Ectodermal cell (in vitro differentiated cells): Measurements from ENCODE around the gene IL23R.

ENCODE experiments used
- H3K27ac ChIP-seq: 2 replicates; pipeline ENCODE4 v1.7.0; 2013; ENCODE audit warnings: mild to moderate bottlenecking, low read depth, low read length; ENCODE audit not compliant: insufficient read depth, poor library complexity, severe bottlenecking
- H3K27me3 ChIP-seq: 2 replicates; pipeline ENCODE4 v1.7.0; 2013; ENCODE audit warnings: mild to moderate bottlenecking, low read length; ENCODE audit not compliant: insufficient read depth, control insufficient read depth, poor library complexity, severe bottlenecking
- H3K36me3 ChIP-seq: one replicate; pipeline ENCODE4 v1.7.0; 2013; ENCODE audit warnings: low read length; ENCODE audit not compliant: control insufficient read depth, insufficient read depth
- H3K4me1 ChIP-seq: one replicate; pipeline ENCODE4 v1.7.0; 2013; ENCODE audit warnings: low read length; ENCODE audit not compliant: control insufficient read depth, insufficient read depth
- H3K4me3 ChIP-seq: 2 replicates; pipeline ENCODE4 v1.7.0; 2013; ENCODE audit warnings: low read depth, low read length, control low read depth; ENCODE audit not compliant: insufficient read depth
- H3K9me3 ChIP-seq: 2 replicates; pipeline ENCODE4 v1.7.0; 2013; ENCODE audit warnings: mild to moderate bottlenecking, low read length, moderate library complexity; ENCODE audit not compliant: control insufficient read depth
- WGBS, 2 experiments: methylation state at CpG; one replicate each; pipeline ENCODE4 v1.1.7; 2013; ENCODE audit warnings: missing lambda C conversion rate in 2 of 2; 5-methylcytosine and 5-hydroxymethylcytosine counted together

The IL23R gene

GRCh38 chr1:67285780-67286488 lies 119.7 kb downstream of the IL23R start:
- Histone ChIP-seq H3K36me3 (no peaks in the 10 kb centered on the region), H3K9me3 (no peaks in the 10 kb centered on the region), H3K27ac (no peak overlapping the region), H3K27me3 (no peaks in the 10 kb centered on the region), H3K4me3 (no peak overlapping the region), H3K4me1 (no peaks in the 10 kb centered on the region)
- 90 to 93% methylated on average over 8 of the region's 8 CpGs for WGBS, 2 experiments

DNA sequence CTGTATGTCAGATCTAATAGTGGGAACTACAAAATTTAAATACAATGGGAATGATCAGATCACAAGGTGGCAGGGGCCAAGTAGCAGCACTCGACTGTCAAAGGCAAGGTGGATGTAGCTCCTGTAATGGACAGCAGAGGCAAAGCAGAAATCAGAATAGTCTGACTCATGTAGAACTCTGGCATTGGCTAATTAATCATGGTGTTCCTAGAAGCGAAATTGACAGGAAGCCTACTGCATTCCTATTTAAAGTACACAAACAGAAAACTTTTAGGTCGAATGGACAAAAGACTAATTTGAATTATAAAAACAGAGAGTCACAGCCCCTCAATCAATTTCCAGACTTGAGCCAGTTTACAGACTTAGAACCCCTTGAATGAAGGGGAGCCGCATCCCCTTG lies 124.0 kb downstream of the IL23R start:
- no peak overlapping the region for H3K4me3 ChIP-seq
- no peaks in the 10 kb centered on the region for H3K9me3 ChIP-seq
- WGBS, 2 experiments = 92 to 94% methylated on average over 4 of the region's 4 CpGs
- H3K27me3 ChIP-seq = no peaks in the 10 kb centered on the region
- H3K36me3 ChIP-seq = no peaks in the 10 kb centered on the region
- H3K4me1 ChIP-seq = no peaks in the 10 kb centered on the region
- no peak overlapping the region for H3K27ac ChIP-seq

DNA sequence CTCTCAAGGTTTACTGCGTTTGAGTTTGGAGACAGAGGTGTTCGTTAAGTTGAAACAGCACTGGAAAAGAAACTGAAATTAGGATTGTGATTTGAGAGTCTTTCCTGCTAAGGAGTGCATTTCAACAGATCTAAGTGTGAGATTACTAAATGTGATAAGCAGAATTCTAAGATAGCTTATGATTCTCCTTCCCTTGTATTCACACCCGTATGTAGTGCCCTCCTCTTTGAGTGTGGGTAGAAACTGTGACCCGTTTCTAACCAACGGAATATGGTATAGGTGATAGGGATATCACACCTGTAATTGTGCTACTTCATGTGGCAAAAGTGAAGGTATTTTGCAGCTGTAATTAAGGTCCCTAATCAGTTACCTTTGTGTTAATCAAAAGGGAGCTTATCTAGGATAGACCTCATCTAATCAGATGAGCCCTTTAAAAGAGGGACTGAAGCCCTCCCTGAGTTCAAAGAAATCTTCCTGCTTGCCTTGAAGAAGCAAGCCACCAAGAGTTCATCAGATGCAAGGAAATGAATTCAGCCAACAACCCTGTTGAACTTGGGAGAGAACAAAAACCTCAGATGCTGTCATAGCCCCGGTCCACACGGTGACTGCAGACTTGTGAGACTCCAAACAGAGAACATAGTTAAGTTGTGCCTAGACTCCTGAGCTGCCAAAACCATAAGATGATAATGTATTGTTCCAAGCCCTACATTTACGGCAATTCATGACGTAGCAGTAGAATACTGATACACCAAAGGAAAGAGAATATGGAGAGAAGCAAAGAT lies 128.8 kb downstream of the IL23R start:
- H3K36me3 ChIP-seq = no peaks in the 10 kb centered on the region
- H3K27ac ChIP-seq = no peak overlapping the region
- 87 to 95% methylated on average over 9 of the region's 9 CpGs for WGBS, 2 experiments
- no peaks in the 10 kb centered on the region for H3K27me3 ChIP-seq
- no peaks in the 10 kb centered on the region for H3K9me3 ChIP-seq
- H3K4me1 ChIP-seq = no peaks in the 10 kb centered on the region
- no peak overlapping the region for H3K4me3 ChIP-seq

- Histone ChIP-seq H3K9me3 (no peaks in the 10 kb centered on the region), H3K36me3 (no peaks in the 10 kb centered on the region), H3K4me3 (no peak overlapping the region), H3K27me3 (no peaks in the 10 kb centered on the region), H3K4me1 (no peaks in the 10 kb centered on the region), H3K27ac (no peak overlapping the region)
- WGBS, 2 experiments = 60% methylated on average over 1 of the region's 2 CpGs; no CpG with 5 or more reads in 1 of the 2 experiments
Measured at GRCh38 chr1:67298762-67299161, 132.5 kb downstream of the IL23R start.

- Histone ChIP-seq H3K36me3 (no peaks in the 10 kb centered on the region), H3K4me1 (no peaks in the 10 kb centered on the region)
- WGBS, 2 experiments = 90 to 92% methylated on average over 7 of the region's 7 CpGs
Measured at GRCh38 chr1:67299296-67299695, 133.0 kb downstream of the IL23R start.

GRCh38 chr1:67300561-67300960 lies 134.3 kb downstream of the IL23R start:
- Histone ChIP-seq H3K4me3 (no peak overlapping the region), H3K4me1 (no peaks in the 10 kb centered on the region), H3K27me3 (no peaks in the 10 kb centered on the region), H3K36me3 (no peaks in the 10 kb centered on the region), H3K9me3 (no peaks in the 10 kb centered on the region), H3K27ac (no peak overlapping the region)
- WGBS, 2 experiments = 92% methylated on average over 1 of the region's 2 CpGs; no CpG with 5 or more reads in 1 of the 2 experiments

More at GRCh38 chr1:67299296-67299695, 133.0 kb downstream of the IL23R start:
- Histone ChIP-seq H3K4me3 (no peak overlapping the region), H3K9me3 (no peaks in the 10 kb centered on the region), H3K27ac (no peak overlapping the region), H3K27me3 (no peaks in the 10 kb centered on the region)

GRCh38 chr1:67304023-67304422 lies 137.8 kb downstream of the IL23R start:
- Histone ChIP-seq H3K27me3 (peaks cover 28% of the 10 kb centered on the region), H3K27ac (no peak overlapping the region), H3K4me1 (no peaks in the 10 kb centered on the region)

GRCh38 chr1:67306547-67306946 lies 140.3 kb downstream of the IL23R start:
- Histone ChIP-seq H3K9me3 (no peaks in the 10 kb centered on the region), H3K27me3 (peaks cover 28% of the 10 kb centered on the region), H3K27ac (no peak overlapping the region), H3K36me3 (no peaks in the 10 kb centered on the region), H3K4me3 (no peak overlapping the region), H3K4me1 (no peaks in the 10 kb centered on the region)
- WGBS, 2 experiments = 92 to 94% methylated on average over 3 to 6 of the region's 7 CpGs

More at GRCh38 chr1:67304023-67304422, 137.8 kb downstream of the IL23R start:
- 80 to 100% methylated on average over 2 to 3 of the region's 3 CpGs for WGBS, 2 experiments
- no peaks in the 10 kb centered on the region for H3K36me3 ChIP-seq
- H3K9me3 ChIP-seq = no peaks in the 10 kb centered on the region
- no peak overlapping the region for H3K4me3 ChIP-seq

DNA sequence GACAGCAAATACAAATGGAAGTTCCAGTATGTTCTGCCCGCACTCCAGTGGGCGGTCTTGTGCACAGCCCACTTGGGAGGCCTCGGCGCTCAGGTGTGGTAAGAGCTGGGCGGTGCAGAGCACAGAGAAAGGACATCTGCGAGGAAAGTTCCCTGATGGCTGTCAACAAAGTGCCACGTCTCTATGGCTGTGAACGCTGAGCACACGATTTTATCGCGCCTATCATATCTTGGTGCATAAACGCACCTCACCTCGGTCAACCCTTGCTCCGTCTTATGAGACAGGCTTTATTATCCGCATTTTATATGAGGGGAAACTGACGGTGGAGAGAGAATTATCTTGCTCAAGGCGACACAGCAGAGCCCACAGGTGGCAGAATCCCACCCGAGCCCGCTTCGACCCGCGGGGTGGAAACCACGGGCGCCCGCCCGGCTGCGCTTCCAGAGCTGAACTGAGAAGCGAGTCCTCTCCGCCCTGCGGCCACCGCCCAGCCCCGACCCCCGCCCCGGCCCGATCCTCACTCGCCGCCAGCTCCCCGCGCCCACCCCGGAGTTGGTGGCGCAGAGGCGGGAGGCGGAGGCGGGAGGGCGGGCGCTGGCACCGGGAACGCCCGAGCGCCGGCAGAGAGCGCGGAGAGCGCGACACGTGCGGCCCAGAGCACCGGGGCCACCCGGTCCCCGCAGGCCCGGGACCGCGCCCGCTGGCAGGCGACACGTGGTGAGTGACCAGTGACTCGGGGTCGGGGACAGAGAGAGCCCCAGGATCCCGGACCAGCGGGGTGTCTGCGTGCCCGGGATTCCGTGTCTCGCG lies 141.2 kb downstream of the IL23R start, which contains the start of gene IL12RB2:
IL12RB2 (plus strand) TSS at position 623 of the 810 bp plus-strand sequence. CDS start 12,496 bp downstream, outside the sequence.
- 4% methylated on average over 70 to 75 of the region's 75 CpGs for WGBS, 2 experiments
- Histone ChIP-seq H3K4me3 (peak within 1 kb of the TSS; percentile 39), H3K27ac (no peak within 1 kb of the TSS), H3K36me3 (no peaks in the 10 kb centered on the region), H3K4me1 (no peaks in the 10 kb centered on the region), H3K9me3 (no peaks in the 10 kb centered on the region), H3K27me3 (peaks cover 28% of the 10 kb centered on the region)
